ENCODE results near the gene NATD1. TPM values are rescaled to one million over a fixed set of nuclear protein-coding genes. Genes with fewer than 3 reads are reported as not detected.

NATD1 gene
- total RNA-seq, 2 experiments from 2014 or later = 7.2 to 8.3 TPM

GRCh38 chr17:21286909-21287702 is 33.9 kb upstream of the NATD1 start:
- Mint-ChIP-seq H3K27ac (peak overlapping the region; percentile 92), H3K36me3 (ENCODE audit: low read depth) (peaks cover 26% of the 10 kb centered on the region), H3K4me1 (peaks cover 49% of the 10 kb centered on the region), H3K27me3 (no peaks in the 10 kb centered on the region), H3K9me3 (no peaks in the 10 kb centered on the region), H3K4me3 (peak overlapping the region; percentile 97)
- DNase-seq = peak; percentile 35
- POLR2A ChIA-PET = interaction anchor here (1.1 to 3.7 kb wide), 10 partner anchors 11 to 264 kb away, joined by 3 to 23 read pairs (median 7); partner anchors contain the start of genes DHRS7B and USP22
- CTCF ChIA-PET = interaction anchor here (1.4 to 3.0 kb wide), 3 partner anchors 8 to 225 kb away, joined by 6 to 12 read pairs (median 8); no protein-coding TSS in a partner anchor

- peak overlapping the region; percentile 97 for H3K4me3 Mint-ChIP-seq
- H3K27me3 Mint-ChIP-seq = no peaks in the 10 kb centered on the region
- peak overlapping the region; percentile 92 for H3K27ac Mint-ChIP-seq
- ChIA-PET POLR2A (interaction anchor here (1.2 to 3.7 kb wide), 7 partner anchors 10 to 243 kb away, joined by 4 to 23 read pairs (median 8); partner anchors contain the start of gene USP22), CTCF (interaction anchor here (1.4 to 3.0 kb wide), 2 partner anchors 9 to 225 kb away, joined by 6 to 12 read pairs; no protein-coding TSS in a partner anchor)
- H3K4me1 Mint-ChIP-seq = peaks cover 49% of the 10 kb centered on the region
- H3K9me3 Mint-ChIP-seq = no peaks in the 10 kb centered on the region
- peak; percentile 29 for DNase-seq
- H3K36me3 Mint-ChIP-seq (ENCODE audit: low read depth) = peaks cover 21% of the 10 kb centered on the region
Measured at GRCh38 chr17:21286066-21286770, 33.0 kb upstream of the NATD1 start.

DNA sequence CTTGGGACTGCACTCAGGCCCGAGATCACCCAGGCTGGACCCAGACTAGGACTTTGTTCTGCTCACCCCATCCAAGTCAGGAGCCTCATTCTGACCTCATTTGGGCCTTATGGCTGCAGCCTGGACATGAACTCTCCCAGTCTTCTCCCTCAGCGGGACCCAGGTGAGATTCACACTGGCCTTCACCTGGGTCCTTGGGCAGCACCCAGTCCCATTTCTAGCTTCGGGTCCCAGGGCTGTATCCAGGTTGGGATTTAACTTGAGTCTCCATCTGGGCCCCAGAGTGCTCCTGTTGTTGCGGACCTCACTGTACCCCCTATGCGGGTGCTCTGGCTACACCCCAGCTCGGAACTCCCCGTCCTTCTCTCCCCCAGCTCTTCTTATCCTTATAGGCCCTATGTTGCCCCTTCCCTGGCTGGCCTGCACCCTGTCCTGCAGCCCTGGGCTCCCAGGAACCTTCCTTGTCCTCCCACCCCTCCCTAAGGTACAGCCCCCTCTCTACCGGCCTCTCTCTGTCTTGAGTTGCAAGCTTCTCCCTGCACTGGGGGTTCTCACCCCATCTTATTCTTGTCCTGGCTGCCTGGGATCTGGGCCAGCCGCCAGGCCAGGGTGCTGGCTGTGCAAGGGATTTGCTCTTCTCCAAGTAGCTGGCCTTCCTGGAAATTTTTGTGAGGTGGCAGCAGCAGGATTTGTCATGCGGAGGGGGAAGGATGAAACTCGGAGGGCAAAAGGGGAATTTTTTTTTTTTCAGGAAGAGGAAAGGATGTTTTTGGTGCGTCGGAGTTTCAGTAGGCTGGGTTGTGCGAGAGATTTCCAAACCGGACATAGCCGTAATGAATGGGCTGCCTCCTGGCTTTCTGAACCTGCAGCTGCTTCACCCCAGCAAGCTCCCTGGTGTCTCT is 32.2 kb upstream of the NATD1 start:
- CTCF ChIA-PET = interaction anchor here (3.0 kb wide), 1 partner anchor 9 kb away, joined by 12 read pairs; no protein-coding TSS in a partner anchor
- Mint-ChIP-seq H3K9me3 (no peaks in the 10 kb centered on the region), H3K27ac (peak overlapping the region; percentile 92), H3K36me3 (ENCODE audit: low read depth) (peaks cover 19% of the 10 kb centered on the region), H3K4me1 (peaks cover 48% of the 10 kb centered on the region), H3K4me3 (peak overlapping the region; percentile 97), H3K27me3 (no peaks in the 10 kb centered on the region)
- POLR2A ChIA-PET = interaction anchor here (0.9 to 3.7 kb wide), 6 partner anchors 9 to 242 kb away, joined by 3 to 23 read pairs (median 7); partner anchors contain the start of gene USP22
- DNase-seq = no peak

DNA sequence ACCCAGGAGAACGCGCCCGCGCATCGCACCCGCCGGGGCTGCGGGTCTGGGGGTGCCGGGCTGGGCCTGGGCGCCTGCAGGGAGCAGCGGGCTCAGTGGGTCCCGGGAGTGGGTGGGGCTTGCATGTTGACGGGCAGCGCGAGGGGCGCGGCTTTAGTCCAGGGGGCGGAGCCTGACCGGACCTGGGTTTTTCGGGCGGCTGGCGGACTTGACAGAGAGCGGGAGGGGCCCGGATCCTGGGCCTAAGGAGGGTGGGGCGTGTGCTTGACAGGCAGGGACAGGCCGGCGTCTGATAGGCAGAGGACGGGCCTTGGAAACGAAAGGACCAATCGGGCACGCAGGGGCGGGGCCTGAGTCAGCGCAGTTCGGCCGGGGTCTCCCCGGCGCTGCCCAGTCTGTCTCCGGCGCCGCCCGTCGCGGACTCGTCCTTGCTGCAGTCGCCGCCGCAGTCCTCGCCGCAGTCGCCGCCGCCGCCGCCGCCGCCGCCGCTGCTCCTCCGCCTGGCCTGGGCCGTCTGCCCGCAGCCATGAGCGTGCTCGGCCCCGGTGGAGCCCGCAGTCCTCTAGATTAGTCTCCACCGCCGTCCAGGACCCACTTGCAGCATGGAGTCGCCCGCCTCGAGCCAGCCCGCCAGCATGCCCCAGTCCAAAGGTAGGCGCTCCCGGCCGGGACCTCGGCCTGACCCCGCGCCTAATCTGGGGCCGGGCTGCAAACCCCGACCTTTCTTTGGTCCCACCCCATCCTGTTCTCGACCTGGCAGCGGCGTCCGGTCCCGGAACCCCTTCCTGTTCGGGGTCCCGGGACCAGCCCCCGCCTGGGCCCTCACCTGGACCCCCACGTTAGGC is 31.3 kb upstream of the NATD1 start, which contains the start of gene MAP2K3:
Gene MAP2K3, plus strand, starts transcription at position 393 of the 845 bp plus-strand sequence. Its CDS starts 210 bp downstream, at position 603.
- DNase-seq = peak; percentile 98
- ChIA-PET CTCF (interaction anchor here (0.7 to 3.0 kb wide), 7 partner anchors 8 to 228 kb away, joined by 3 to 12 read pairs (median 3); no protein-coding TSS in a partner anchor), POLR2A (interaction anchor here (0.8 to 3.0 kb wide), 4 partner anchors 9 to 266 kb away, joined by 3 to 19 read pairs (median 4); partner anchors contain the start of gene USP22)
- peaks cover 19% of the 10 kb centered on the region for H3K36me3 Mint-ChIP-seq (ENCODE audit: low read depth)
- peak within 1 kb of the TSS; percentile 97 for H3K4me3 Mint-ChIP-seq
- peak within 1 kb of the TSS; percentile 92 for H3K27ac Mint-ChIP-seq
- H3K4me1 Mint-ChIP-seq = peaks cover 52% of the 10 kb centered on the region
- H3K9me3 Mint-ChIP-seq = no peaks in the 10 kb centered on the region
- no peaks in the 10 kb centered on the region for H3K27me3 Mint-ChIP-seq

- POLR2A ChIA-PET = interaction anchor here (0.8 to 1.1 kb wide), 2 partner anchors 8 to 266 kb away, joined by 3 to 4 read pairs; no protein-coding TSS in a partner anchor
- Mint-ChIP-seq H3K9me3 (no peaks in the 10 kb centered on the region), H3K27ac (peak overlapping the region; percentile 92), H3K4me1 (peaks cover 53% of the 10 kb centered on the region), H3K27me3 (no peaks in the 10 kb centered on the region), H3K36me3 (ENCODE audit: low read depth) (peaks cover 19% of the 10 kb centered on the region), H3K4me3 (peak overlapping the region; percentile 97)
- CTCF ChIA-PET = interaction anchor here (0.7 to 1.6 kb wide), 7 partner anchors 9 to 229 kb away, joined by 3 to 6 read pairs (median 3); no protein-coding TSS in a partner anchor
- DNase-seq = no peak
Measured at GRCh38 chr17:21283482-21284318, 30.5 kb upstream of the NATD1 start.

DNA sequence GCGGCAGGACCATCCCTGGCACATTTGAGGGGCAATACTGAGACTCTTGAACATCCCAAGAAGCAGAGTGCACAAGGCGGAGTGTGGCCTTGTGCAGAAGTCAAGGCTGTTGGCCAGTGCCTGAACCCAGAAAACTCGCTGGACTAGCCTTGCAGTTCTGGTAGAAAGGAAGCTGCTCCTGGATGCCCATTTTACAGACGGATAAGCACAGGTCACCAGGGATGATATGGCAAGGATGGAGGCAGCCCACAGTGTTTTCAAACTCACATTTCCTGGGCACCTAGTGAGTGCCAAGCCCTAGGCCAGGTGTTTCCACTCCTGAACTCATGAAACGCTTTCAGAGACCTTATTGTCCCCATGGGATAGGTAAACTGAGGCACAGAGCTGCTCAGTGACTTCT is 29.6 kb upstream of the NATD1 start:
- CTCF ChIA-PET = interaction anchor here (1.6 kb wide), 1 partner anchor 174 kb away, joined by 6 read pairs; no protein-coding TSS in a partner anchor
- peaks cover 52% of the 10 kb centered on the region for H3K4me1 Mint-ChIP-seq
- no peak overlapping the region for H3K4me3 Mint-ChIP-seq
- H3K9me3 Mint-ChIP-seq = no peaks in the 10 kb centered on the region
- no peaks in the 10 kb centered on the region for H3K27me3 Mint-ChIP-seq
- peaks cover 18% of the 10 kb centered on the region for H3K36me3 Mint-ChIP-seq (ENCODE audit: low read depth)
- POLR2A ChIA-PET = no interaction called here
- H3K27ac Mint-ChIP-seq = peak overlapping the region; percentile 47
- no peak for DNase-seq

DNA sequence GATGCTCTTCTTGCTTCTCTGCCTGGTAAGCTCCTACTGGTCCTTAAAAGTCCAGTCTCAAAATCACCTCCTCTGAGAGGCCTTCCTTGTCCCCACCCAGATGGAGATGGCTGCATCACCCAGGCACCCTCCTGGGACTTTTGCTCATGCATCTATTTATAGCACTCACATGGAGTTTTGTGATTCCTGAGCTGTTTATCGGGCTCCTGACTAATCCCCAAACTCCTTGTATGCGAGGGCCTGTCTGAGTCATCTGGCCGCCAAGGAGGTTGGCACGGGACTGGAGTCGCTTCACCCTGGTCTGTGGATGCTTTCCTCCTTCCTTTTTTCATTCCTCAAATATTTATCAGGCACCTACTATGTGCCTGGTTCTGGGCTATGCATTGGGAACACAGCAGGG is 29.0 kb upstream of the NATD1 start:
- Mint-ChIP-seq H3K4me3 (no peak overlapping the region), H3K27ac (no peak overlapping the region), H3K9me3 (no peaks in the 10 kb centered on the region), H3K27me3 (no peaks in the 10 kb centered on the region), H3K4me1 (peaks cover 52% of the 10 kb centered on the region), H3K36me3 (ENCODE audit: low read depth) (peaks cover 15% of the 10 kb centered on the region)
- POLR2A ChIA-PET = no interaction called here
- no peak for DNase-seq
- CTCF ChIA-PET = interaction anchor here (1.6 kb wide), 1 partner anchor 175 kb away, joined by 6 read pairs; no protein-coding TSS in a partner anchor

GRCh38 chr17:21280081-21280518 is 26.9 kb upstream of the NATD1 start:
- CTCF ChIA-PET = interaction anchor here (0.5 to 5.6 kb wide), 11 partner anchors 8 to 468 kb away, joined by 3 to 34 read pairs (median 4); no protein-coding TSS in a partner anchor
- H3K9me3 Mint-ChIP-seq = no peaks in the 10 kb centered on the region
- peaks cover 49% of the 10 kb centered on the region for H3K4me1 Mint-ChIP-seq

DNA sequence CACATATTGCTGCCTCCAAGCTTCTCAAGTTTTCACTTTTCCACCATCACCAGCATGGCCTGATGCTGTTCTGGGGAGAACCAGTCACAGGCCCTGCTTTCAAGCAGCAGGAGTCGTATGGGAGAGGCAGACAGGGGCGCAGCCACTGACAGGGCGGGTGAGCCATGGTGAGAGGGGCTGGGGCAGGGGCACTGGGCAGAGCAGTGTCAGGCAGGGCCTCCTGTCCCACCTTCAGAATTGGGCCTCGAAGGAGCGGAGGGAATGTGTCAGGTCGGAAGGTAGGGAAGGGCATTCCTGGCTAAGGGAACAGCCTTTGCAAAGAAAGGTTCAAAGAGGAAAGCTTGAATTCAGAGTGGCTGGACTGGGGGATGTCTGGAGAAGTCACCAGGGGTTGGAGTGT is 26.4 kb upstream of the NATD1 start:
- Mint-ChIP-seq H3K36me3 (ENCODE audit: low read depth) (no peaks in the 10 kb centered on the region), H3K4me3 (no peak overlapping the region)
- CTCF ChIA-PET = interaction anchor here (0.5 to 5.6 kb wide), 13 partner anchors 8 to 467 kb away, joined by 3 to 34 read pairs (median 3); no protein-coding TSS in a partner anchor

More at GRCh38 chr17:21280081-21280518, 26.9 kb upstream of the NATD1 start:
- DNase-seq = peak; percentile 90
- Mint-ChIP-seq H3K4me3 (no peak overlapping the region), H3K27ac (peak overlapping the region; percentile 49), H3K36me3 (ENCODE audit: low read depth) (peaks cover under 1% of the 10 kb centered on the region), H3K27me3 (no peaks in the 10 kb centered on the region)
- POLR2A ChIA-PET = interaction anchor here (1.7 to 1.8 kb wide), 2 partner anchors 67 to 233 kb away, joined by 3 to 4 read pairs; no protein-coding TSS in a partner anchor

DNA sequence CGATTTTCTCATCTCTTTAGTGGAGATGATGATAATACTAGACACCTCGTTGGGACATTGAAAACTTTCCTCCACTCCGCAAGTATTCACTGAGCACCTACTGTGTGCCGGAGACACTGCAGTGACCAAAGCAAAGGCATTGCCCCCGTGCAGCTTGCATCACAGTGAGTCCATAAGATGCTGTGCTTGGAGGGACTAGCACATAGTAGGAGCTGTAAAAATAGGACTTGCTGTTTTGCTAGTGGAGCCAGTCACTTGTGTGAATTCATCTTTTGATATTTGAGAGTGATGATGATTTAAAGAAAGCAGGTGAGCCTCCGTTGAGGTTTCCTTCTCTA is 26.0 kb upstream of the NATD1 start:
- ChIA-PET POLR2A (interaction anchor here (1.3 to 1.8 kb wide), 4 partner anchors 9 to 234 kb away, joined by 3 to 4 read pairs (median 3); no protein-coding TSS in a partner anchor), CTCF (interaction anchor here (1.0 to 5.6 kb wide), 7 partner anchors 9 to 233 kb away, joined by 3 to 34 read pairs (median 5); no protein-coding TSS in a partner anchor)
- H3K27ac Mint-ChIP-seq = peak overlapping the region; percentile 74
- H3K4me1 Mint-ChIP-seq = peaks cover 52% of the 10 kb centered on the region
- no peaks in the 10 kb centered on the region for H3K36me3 Mint-ChIP-seq (ENCODE audit: low read depth)
- no peak for DNase-seq
- H3K27me3 Mint-ChIP-seq = no peaks in the 10 kb centered on the region
- no peaks in the 10 kb centered on the region for H3K9me3 Mint-ChIP-seq
- no peak overlapping the region for H3K4me3 Mint-ChIP-seq

More for the DNA sequence above, 26.4 kb upstream of the NATD1 start:
- POLR2A ChIA-PET = interaction anchor here (1.3 to 1.8 kb wide), 4 partner anchors 9 to 234 kb away, joined by 3 to 4 read pairs (median 3); no protein-coding TSS in a partner anchor
- Mint-ChIP-seq H3K27me3 (no peaks in the 10 kb centered on the region), H3K4me1 (peaks cover 52% of the 10 kb centered on the region), H3K9me3 (no peaks in the 10 kb centered on the region), H3K27ac (peak overlapping the region; percentile 49)
- no peak for DNase-seq
